ENCODE results near the gene FAM171A2. TPM values are rescaled to one million over a fixed set of nuclear protein-coding genes. Genes with fewer than 3 reads are reported as not detected.

The FAM171A2 gene
- total and polyA plus RNA-seq, 10 of the 15 experiments (the other 5 are each of a cell fraction or from before 2014, with no cell fraction given): 0.08 to 1.7 (median 0.27) TPM; not detected in 2

DNA sequence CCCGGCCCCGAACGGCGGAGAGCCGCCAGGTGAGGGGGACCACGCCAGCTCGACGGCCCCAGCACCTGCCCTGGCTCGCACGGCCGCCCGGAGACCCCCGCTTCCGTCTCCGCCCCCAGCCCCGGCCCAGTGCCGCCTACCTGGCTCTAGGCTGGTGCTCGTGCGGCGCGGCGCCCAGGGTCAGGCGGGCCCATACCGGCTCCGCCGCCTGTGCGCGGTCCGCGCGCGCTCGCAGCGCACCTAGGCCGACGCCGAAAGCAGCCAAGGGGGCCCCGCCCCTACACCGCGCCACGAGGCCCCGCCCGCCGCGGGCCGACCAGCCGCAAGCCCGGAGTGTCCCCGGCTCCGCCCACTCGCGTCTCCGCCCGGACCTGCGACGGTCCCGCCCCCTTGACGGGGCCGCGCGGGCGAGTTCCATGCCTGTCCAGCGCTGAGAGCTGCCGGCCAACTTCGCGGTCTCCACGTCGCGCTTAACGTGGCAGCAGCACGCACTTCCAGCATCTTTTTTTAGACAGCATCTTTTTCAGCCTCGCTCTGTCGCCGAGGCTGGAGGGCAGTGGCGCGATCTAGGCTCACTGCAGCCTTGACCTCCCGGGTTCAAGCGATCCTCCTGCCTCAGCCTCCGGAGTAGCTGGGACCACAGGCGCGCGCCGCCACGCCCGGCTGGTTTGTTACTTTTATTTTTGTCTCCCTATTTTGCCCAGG, 38.9 kb downstream of the FAM171A2 start, which contains the start of gene SLC25A39:
Gene SLC25A39, minus strand, starts transcription at position 253 of the 705 bp plus-strand sequence. CDS start 1,261 bp downstream, outside the sequence.
- ChIA-PET SMC1A (ENCODE audit: uncharacterized antibody, unreplicated experiment) (interaction anchor here (1.0 to 2.1 kb wide), 3 partner anchors 21 to 121 kb away, joined by 3 to 8 read pairs (median 7); no protein-coding TSS in a partner anchor), RAD21 (ENCODE audit: unreplicated experiment) (interaction anchor here (0.9 to 3.6 kb wide), 9 partner anchors 21 to 201 kb away, joined by 3 to 40 read pairs (median 4); partner anchors contain the start of genes GRN and HDAC5), CTCF (interaction anchor here (1.0 to 3.8 kb wide), 5 partner anchors 21 to 114 kb away, joined by 3 to 46 read pairs (median 7); partner anchors contain the start of gene GRN), POLR2A (interaction anchor here (0.9 to 2.6 kb wide), 6 partner anchors 13 to 115 kb away, joined by 3 to 10 read pairs (median 6); no protein-coding TSS in a partner anchor)
- H2AFZ ChIP-seq (ENCODE audit: control insufficient read depth, low read depth, low read length): peak within 1 kb of the TSS; percentile 71
- peak within 1 kb of the TSS; percentile 90 for H3K9ac ChIP-seq (ENCODE audit: control insufficient read depth, insufficient read depth, low read length)
- H3K4me1 ChIP-seq (ENCODE audit: control insufficient read depth, insufficient read depth, low read length): peaks cover 8% of the 10 kb centered on the region
- FAIRE-seq (peak; percentile 52), ATAC-seq (peak; percentile 80), DNase-seq (ENCODE audit: low read depth, low spot score) (no peak)
- WGBS (ENCODE audit: insufficient coverage, insufficient replicate concordance, low lambda C conversion rate, missing lambda C conversion rate): under 1% methylated on average over 77 of the region's 85 CpGs
- no TSS peak for BruUV-seq (replicated peaks)
- H3K9me3 ChIP-seq (replicated peaks; ENCODE audit: control insufficient read depth, insufficient read depth, low read length): no peaks in the 10 kb centered on the region
- H3K27me3 ChIP-seq (replicated peaks in 1 of 2; ENCODE audit: control insufficient read depth in 2 of 2, insufficient read depth in 2 of 2, low read length in 1 of 2): no peaks in the 10 kb centered on the region
- H3K4me3 ChIP-seq: peak within 1 kb of the TSS; percentile 97
- peak within 1 kb of the TSS; percentile 91 for H3K4me2 ChIP-seq (ENCODE audit: control insufficient read depth, insufficient read depth)
- H4K20me1 ChIP-seq (ENCODE audit: control insufficient read depth, insufficient read depth): no peaks in the 10 kb centered on the region
- peaks cover 8 to 17% of the 10 kb centered on the region in 2 experiments; a peak in 3 of 4 replicates for H3K36me3 ChIP-seq (ENCODE audit: control insufficient read depth in 2 of 2, insufficient read depth in 2 of 2, low read length in 1 of 2)
- in situ Hi-C loops (cut with MboI) (loop anchor here (5.0 kb wide), 2 partner anchors 122 to 182 kb away; partner anchors contain the start of gene HROB), intact Hi-C loops (cut with micrococcal nuclease; ENCODE audit: unreplicated experiment) (loop anchor here (5.0 kb wide), 1 partner anchor 182 kb away; the partner anchor contains the start of gene HROB)
- peak within 1 kb of the TSS; percentile 96 for H3K27ac ChIP-seq (ENCODE audit: control insufficient read depth, insufficient read depth)
- peaks cover 26% of the 10 kb centered on the region for H3K79me2 ChIP-seq (ENCODE audit: control insufficient read depth, insufficient read depth, low read length)
- TF ChIP-seq POLR2A (IDR thresholded peaks at IDR 0.05; ENCODE audit: low read depth, low read length) (peak; percentile 88), IRF4 (IDR thresholded peaks at IDR 0.05; ENCODE audit: low read depth, low read length) (no peak), SIX5 (IDR thresholded peaks at IDR 0.05; ENCODE audit: low read depth, low read length, severe bottlenecking) (no peak), BACH1 (IDR thresholded peaks at IDR 0.05; ENCODE audit: borderline replicate concordance) (peak; percentile 79), CHD4 (IDR thresholded peaks at IDR 0.05) (0 out of 2 replicates have a peak, but pooled peaks have one; percentile 80), NFYA (IDR thresholded peaks at IDR 0.05; ENCODE audit: borderline replicate concordance, low read depth, low read length) (no peak), ZNF687 (IDR thresholded peaks at IDR 0.05) (peak; percentile 89), BCL11A (IDR thresholded peaks at IDR 0.05; ENCODE audit: low read depth, low read length) (no peak), ZNF592 (IDR thresholded peaks at IDR 0.05) (0 out of 2 replicates have a peak, but pooled peaks have one; percentile 58)
- TF ChIP-seq, protein P1, sequence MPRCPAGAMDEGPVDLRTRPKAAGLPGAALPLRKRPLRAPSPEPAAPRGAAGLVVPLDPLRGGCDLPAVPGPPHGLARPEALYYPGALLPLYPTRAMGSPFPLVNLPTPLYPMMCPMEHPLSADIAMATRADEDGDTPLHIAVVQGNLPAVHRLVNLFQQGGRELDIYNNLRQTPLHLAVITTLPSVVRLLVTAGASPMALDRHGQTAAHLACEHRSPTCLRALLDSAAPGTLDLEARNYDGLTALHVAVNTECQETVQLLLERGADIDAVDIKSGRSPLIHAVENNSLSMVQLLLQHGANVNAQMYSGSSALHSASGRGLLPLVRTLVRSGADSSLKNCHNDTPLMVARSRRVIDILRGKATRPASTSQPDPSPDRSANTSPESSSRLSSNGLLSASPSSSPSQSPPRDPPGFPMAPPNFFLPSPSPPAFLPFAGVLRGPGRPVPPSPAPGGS (IDR thresholded peaks at IDR 0.05; ENCODE audit: borderline replicate concordance, insufficient read depth, low read depth, low read length, poor library complexity, severe bottlenecking): peak; percentile 28
- TF ChIP-seq, protein P2, sequence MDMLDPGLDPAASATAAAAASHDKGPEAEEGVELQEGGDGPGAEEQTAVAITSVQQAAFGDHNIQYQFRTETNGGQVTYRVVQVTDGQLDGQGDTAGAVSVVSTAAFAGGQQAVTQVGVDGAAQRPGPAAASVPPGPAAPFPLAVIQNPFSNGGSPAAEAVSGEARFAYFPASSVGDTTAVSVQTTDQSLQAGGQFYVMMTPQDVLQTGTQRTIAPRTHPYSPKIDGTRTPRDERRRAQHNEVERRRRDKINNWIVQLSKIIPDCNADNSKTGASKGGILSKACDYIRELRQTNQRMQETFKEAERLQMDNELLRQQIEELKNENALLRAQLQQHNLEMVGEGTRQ (IDR thresholded peaks at IDR 0.05; ENCODE audit: borderline replicate concordance, low read depth, low read length): no peak
